ENCODE results near the gene NF2. TPM values are rescaled to one million over a fixed set of nuclear protein-coding genes. Genes with fewer than 3 reads are reported as not detected.

The NF2 gene
- total and polyA plus RNA-seq, 8 donors = 6.5 to 33.7 (median 19.3) TPM

GRCh38 chr22:29707471-29707870, 104.0 kb downstream of the NF2 start:
- Histone ChIP-seq H3K27ac (no peak overlapping the region), H3K9me3 (no peaks in the 10 kb centered on the region), H3K4me3 (no peak overlapping the region), H3K27me3 (no peaks in the 10 kb centered on the region), H3K4me1 (peaks cover 0 to 13% (median 0%) of the 10 kb centered on the region in 3 donors), H3K36me3 (no peaks in the 10 kb centered on the region)
- FAIRE-seq = no peak
- no peak for ATAC-seq
- 79 to 87% methylated on average over 5 of the region's 5 CpGs for WGBS, 2 donors
- TF ChIP-seq CTCF (IDR thresholded peaks at IDR 0.05) = no peak
- DNase-seq = peak in 1 of 6 donors; percentile 30
- intact Hi-C loops (cut with DNase I) = no loop called here

DNA sequence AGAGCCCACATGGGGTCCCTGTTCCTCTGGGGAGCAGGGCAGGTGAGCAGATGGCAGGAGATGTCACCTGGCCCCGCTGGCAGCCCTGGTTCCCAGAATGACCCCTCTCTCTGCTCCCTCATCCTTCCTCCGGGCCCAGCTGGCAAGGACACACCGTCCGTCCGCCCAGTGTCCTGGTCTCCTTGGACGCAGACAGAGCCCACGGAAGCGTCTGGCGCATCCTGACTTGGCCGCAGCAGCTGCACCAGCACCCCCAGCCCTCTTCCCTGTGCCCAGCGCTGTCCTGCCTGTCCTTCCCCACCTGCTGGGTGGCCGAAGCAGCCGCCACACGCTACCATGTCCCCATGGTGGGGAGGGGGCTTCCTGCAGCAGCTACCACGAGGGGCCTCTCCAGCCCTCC, 106.8 kb downstream of the NF2 start:
- TF ChIP-seq CTCF (IDR thresholded peaks at IDR 0.05) = no peak
- 80 to 82% methylated on average over 15 of the region's 15 CpGs for WGBS, 2 donors
- intact Hi-C loops (cut with DNase I) = no loop called here
- H3K27ac ChIP-seq = no peak overlapping the region
- H3K4me1 ChIP-seq = peaks cover 0 to 12% (median 0%) of the 10 kb centered on the region in 3 donors
- DNase-seq (peak in 1 of 6 donors; percentile 68), ATAC-seq (peak in 1 of 4 donors; percentile 4), FAIRE-seq (no peak)
- H3K27me3 ChIP-seq = no peaks in the 10 kb centered on the region
- H3K9me3 ChIP-seq = no peaks in the 10 kb centered on the region
- no peak overlapping the region for H3K4me3 ChIP-seq
- no peaks in the 10 kb centered on the region for H3K36me3 ChIP-seq

- Histone ChIP-seq H3K9me3 (no peaks in the 10 kb centered on the region), H3K36me3 (no peaks in the 10 kb centered on the region), H3K4me3 (no peak overlapping the region), H3K27ac (no peak overlapping the region), H3K27me3 (no peaks in the 10 kb centered on the region), H3K4me1 (peaks cover 0 to 12% (median 0%) of the 10 kb centered on the region in 3 donors)
- intact Hi-C loops (cut with DNase I) = no loop called here
- peak in 5 of 6 donors; percentile 70 to 87 (median 77) for DNase-seq
- FAIRE-seq = no peak
- peak; percentile 74 to 96 (median 88) for ATAC-seq
- no peak for TF ChIP-seq CTCF (IDR thresholded peaks at IDR 0.05)
- 26 to 28% methylated on average over 18 of the region's 18 CpGs for WGBS, 2 donors
These were observed 107.6 kb downstream of the NF2 start for GRCh38 chr22:29710922-29711593.

GRCh38 chr22:29712119-29712518, 108.7 kb downstream of the NF2 start:
- FAIRE-seq = no peak
- H3K27me3 ChIP-seq = no peaks in the 10 kb centered on the region
- no peak overlapping the region for H3K4me3 ChIP-seq
- WGBS, 2 donors = 90 to 92% methylated on average over 2 of the region's 2 CpGs
- H3K9me3 ChIP-seq = no peaks in the 10 kb centered on the region
- intact Hi-C loops (cut with DNase I) = no loop called here
- H3K27ac ChIP-seq = no peak overlapping the region
- no peak for DNase-seq
- H3K36me3 ChIP-seq = no peaks in the 10 kb centered on the region
- H3K4me1 ChIP-seq = peaks cover 0 to 12% (median 0%) of the 10 kb centered on the region in 3 donors
- ATAC-seq = no peak
- no peak for TF ChIP-seq CTCF (IDR thresholded peaks at IDR 0.05)

DNA sequence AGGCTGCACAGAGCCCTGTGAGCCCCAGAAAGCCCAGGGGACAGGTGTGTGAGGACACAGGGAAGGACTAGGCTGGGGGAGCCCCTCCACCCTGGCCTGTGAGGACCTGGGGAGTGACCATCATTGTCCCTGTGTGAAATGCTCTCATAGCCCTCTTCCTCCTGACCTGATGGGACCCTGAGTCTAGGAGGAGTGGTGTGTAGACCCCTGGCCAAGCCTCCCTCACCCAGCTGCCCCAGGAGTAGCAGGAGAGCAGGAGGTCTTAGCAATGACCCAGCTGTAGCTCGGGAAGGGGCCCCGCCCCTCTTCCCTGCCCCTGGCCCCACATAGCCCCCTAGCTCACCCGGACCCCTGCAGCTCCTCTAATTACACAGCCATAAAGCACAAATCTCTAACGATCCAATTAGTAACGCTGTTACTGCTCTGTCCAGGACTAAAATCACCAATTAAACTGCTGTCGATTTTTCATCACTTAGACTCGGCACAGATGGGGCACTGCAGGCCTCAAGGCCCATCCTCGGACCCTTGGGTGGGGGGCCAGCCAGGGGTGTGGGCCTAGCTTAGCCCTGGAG, 109.8 kb downstream of the NF2 start:
- 61 to 65% methylated on average over 8 of the region's 8 CpGs for WGBS, 2 donors

More for the DNA sequence above, 109.8 kb downstream of the NF2 start:
- no peaks in the 10 kb centered on the region for H3K9me3 ChIP-seq
- FAIRE-seq (no peak), ATAC-seq (no peak), DNase-seq (no peak)
- no peak overlapping the region for H3K27ac ChIP-seq
- no peaks in the 10 kb centered on the region for H3K27me3 ChIP-seq
- H3K4me3 ChIP-seq = no peak overlapping the region
- no peak for TF ChIP-seq CTCF (IDR thresholded peaks at IDR 0.05)
- intact Hi-C loops (cut with DNase I) = no loop called here
- H3K4me1 ChIP-seq = peaks cover 0 to 12% (median 0%) of the 10 kb centered on the region in 3 donors
- H3K36me3 ChIP-seq = no peaks in the 10 kb centered on the region
